NB4 (cell line): ENCODE data around the gene ADISSP.

Experiments used
- DNase-seq: peaks from one replicate; pipeline ENCODE4 v3.0.0; 2010; ENCODE audit warnings: low read depth
- H3K4me3 ChIP-seq: one replicate; pipeline ENCODE4 v1.5.1; 2011; ENCODE audit warnings: mild to moderate bottlenecking, low read depth, low read length, moderate library complexity
- MAX ChIP-seq: IDR thresholded peaks from 2 replicates; pipeline ENCODE4 v1.6.1; 2011; ENCODE audit warnings: low read depth, low read length
- MYC ChIP-seq: IDR thresholded peaks from 2 replicates; pipeline ENCODE4 v1.6.1; 2011; ENCODE audit warnings: low read depth, low read length
- POLR2A ChIP-seq: IDR thresholded peaks from 2 replicates; pipeline ENCODE4 v1.6.1; 2011; ENCODE audit warnings: mild to moderate bottlenecking; ENCODE audit not compliant: insufficient read length; ENCODE audit errors: extremely low read depth
- TF ChIP-seq, protein P1 (sequence below): IDR thresholded peaks from one replicate; pipeline ENCODE4 v1.5.1; 2012; ENCODE audit warnings: low read depth, low read length

The ADISSP gene

GRCh38 chr20:3801299-3801698 lies 33.7 kb upstream of the ADISSP start:
- DNase-seq = no peak
- TF ChIP-seq POLR2A (no peak), MYC (no peak), MAX (no peak)
- TF ChIP-seq, protein P1, sequence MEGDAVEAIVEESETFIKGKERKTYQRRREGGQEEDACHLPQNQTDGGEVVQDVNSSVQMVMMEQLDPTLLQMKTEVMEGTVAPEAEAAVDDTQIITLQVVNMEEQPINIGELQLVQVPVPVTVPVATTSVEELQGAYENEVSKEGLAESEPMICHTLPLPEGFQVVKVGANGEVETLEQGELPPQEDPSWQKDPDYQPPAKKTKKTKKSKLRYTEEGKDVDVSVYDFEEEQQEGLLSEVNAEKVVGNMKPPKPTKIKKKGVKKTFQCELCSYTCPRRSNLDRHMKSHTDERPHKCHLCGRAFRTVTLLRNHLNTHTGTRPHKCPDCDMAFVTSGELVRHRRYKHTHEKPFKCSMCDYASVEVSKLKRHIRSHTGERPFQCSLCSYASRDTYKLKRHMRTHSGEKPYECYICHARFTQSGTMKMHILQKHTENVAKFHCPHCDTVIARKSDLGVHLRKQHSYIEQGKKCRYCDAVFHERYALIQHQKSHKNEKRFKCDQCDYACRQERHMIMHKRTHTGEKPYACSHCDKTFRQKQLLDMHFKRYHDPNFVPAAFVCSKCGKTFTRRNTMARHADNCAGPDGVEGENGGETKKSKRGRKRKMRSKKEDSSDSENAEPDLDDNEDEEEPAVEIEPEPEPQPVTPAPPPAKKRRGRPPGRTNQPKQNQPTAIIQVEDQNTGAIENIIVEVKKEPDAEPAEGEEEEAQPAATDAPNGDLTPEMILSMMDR = no peak
- H3K4me3 ChIP-seq = no peak overlapping the region

DNA sequence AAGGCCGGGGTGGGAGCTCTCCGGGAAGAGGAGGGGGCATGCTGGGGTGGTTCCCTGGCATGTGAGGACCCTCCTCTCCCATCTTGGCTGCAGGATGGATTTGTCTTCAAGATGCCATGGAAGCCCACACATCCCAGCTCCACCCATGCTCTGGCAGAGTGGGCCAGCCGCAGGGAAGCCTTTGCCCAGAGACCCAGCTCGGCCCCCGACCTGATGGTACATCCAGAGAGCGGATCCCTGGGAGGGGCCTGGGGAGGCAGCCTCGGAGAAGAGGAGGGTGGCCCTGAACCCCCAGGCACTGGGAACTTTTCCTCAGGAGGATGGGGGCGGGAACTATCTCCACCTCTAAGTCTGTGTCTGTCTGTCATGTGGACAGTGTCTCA lies 33.3 kb upstream of the ADISSP start:
- TF ChIP-seq MYC = no peak
- TF ChIP-seq POLR2A = no peak
- TF ChIP-seq, protein P1 = no peak
- TF ChIP-seq MAX = no peak

DNA sequence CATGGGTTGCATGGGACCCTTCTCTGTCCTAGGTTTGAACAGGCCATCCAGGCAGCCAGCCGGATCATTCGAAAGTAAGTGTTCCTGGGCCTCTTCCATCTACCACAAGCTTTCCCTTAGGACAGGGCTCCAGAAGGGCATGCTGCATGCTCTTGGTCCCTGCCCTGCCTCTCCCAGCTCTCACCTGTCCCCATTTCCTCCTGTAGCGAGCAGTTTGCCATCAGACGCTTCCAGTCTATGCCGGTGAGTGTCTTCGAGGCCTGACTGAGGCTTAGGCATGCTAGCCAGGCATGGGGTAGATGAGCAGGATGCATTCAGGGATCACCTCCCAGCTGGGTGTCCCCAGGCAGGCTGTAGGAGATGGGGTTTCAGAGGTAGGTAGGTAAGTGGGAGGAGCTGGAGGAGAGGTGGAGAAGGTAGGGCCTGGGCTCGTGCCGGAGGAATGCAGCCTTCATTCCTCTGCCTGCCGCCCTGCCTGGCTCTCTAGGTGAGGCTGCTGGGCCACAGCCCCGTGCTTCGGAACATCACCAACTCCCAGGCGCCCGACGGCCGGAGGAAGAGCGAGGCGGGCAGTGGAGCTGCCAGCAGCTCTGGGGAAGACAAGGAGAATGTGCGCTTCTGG lies 32.8 kb upstream of the ADISSP start:
- H3K4me3 ChIP-seq = no peak overlapping the region
- DNase-seq = no peak
- TF ChIP-seq POLR2A (no peak), MAX (no peak), MYC (no peak)
- TF ChIP-seq, protein P1 = no peak

More for the DNA sequence above, 33.3 kb upstream of the ADISSP start:
- no peak overlapping the region for H3K4me3 ChIP-seq
- DNase-seq = no peak

GRCh38 chr20:3798908-3799248 lies 31.3 kb upstream of the ADISSP start:
- no peak for DNase-seq
- no peak overlapping the region for H3K4me3 ChIP-seq
- TF ChIP-seq MAX (no peak), POLR2A (no peak), MYC (no peak)
- TF ChIP-seq, protein P1 = no peak

GRCh38 chr20:3798373-3798768 lies 30.8 kb upstream of the ADISSP start:
- H3K4me3 ChIP-seq = no peak overlapping the region
- no peak for TF ChIP-seq MAX
- TF ChIP-seq, protein P1 = no peak
- no peak for TF ChIP-seq POLR2A
- no peak for TF ChIP-seq MYC

More at GRCh38 chr20:3798373-3798768, 30.8 kb upstream of the ADISSP start:
- DNase-seq = no peak
